Body of pancreas (tissue), 4 donors: ENCODE data around the gene RNF152. TPM values are rescaled to one million over a fixed set of nuclear protein-coding genes. Genes with fewer than 3 reads are reported as not detected.

Source experiments
- ATAC-seq: fragments of 150-250 bp; one replicate; pipeline ENCODE4 v1.9.1; 2016
- DNase-seq, 4 donors: peaks; one replicate each; pipeline ENCODE4 v3.0.0-alpha.2; 2019
- H3K27ac ChIP-seq, 4 donors: fragments of 200-600 bp; sonication (generic); 1 replicate in 3 of 4; 2 replicates in 1 of 4; pipeline versions ENCODE4 v1.5.1 to v1.6.1; 2016 to 2019; ENCODE audit warnings: mild to moderate bottlenecking in 1 of 4, mixed read lengths in 1 of 4, moderate library complexity in 1 of 4
- H3K27me3 ChIP-seq, 2 donors: fragments of 200-600 bp; sonication (generic); one replicate each; pipeline ENCODE4 v1.6.0; 2016; ENCODE audit warnings: mild to moderate bottlenecking in 1 of 2
- H3K36me3 ChIP-seq, 2 donors: fragments of 200-600 bp; sonication (generic); replicated peaks in 1 of 2; 2 replicates each; pipeline ENCODE4 v1.5.1; 2016; ENCODE audit warnings: low read depth in 2 of 2; ENCODE audit not compliant: insufficient read depth in 1 of 2
- H3K4me1 ChIP-seq: fragments of 200-600 bp; sonication (generic); one replicate; pipeline ENCODE4 v1.6.0; 2016
- H3K4me3 ChIP-seq, 2 donors: fragments of 200-600 bp; sonication (generic); 1 replicate in 1 of 2; 2 replicates in 1 of 2; pipeline ENCODE4 v1.5.1; 2016 to 2019
- H3K9me3 ChIP-seq, 3 donors: fragments of 200-600 bp; sonication (generic); 1 replicate in 2 of 3; 2 replicates in 1 of 3; pipeline ENCODE4 v1.5.1; 2016
- CTCF ChIP-seq, 7 experiments: fragments of 450-650 bp in 4 of 7; fragments of 200-600 bp in 3 of 7; sonication (generic) in 3 of 7; IDR thresholded peaks; one replicate each; pipeline ENCODE4 v1.5.1; 2016 to 2019; ENCODE audit warnings: antibody characterized with exemption in 7 of 7
- POLR2A ChIP-seq, 3 donors: fragments of 450-650 bp; IDR thresholded peaks; one replicate each; pipeline ENCODE4 v1.6.1; 2016; ENCODE audit warnings: antibody characterized with exemption in 3 of 3, mild to moderate bottlenecking in 2 of 3
- WGBS, 2 donors: methylation state at CpG; one replicate each; pipeline ENCODE4 v1.1.5; 2017; 5-methylcytosine and 5-hydroxymethylcytosine counted together
- intact Hi-C: fragments of 100-400 bp; cut with DNase I; formaldehyde crosslinking; loops from one replicate; pipeline ENCODE4 v1.15.1; 2023
- total RNA-seq, 2 donors: library from RNA; depleted of rRNA; stranded (reverse); fragments of >200 nt; gene quantifications; one replicate each; pipeline ENCODE4 v1.1.0, GENCODE V29; 2016

Gene RNF152
- total RNA-seq, 2 donors from 2014 or later, result 7.8 to 11.5 TPM

- no peak for ATAC-seq
- 50 to 60% methylated on average over 5 of the region's 5 CpGs for WGBS, 2 donors
- intact Hi-C loops, result no loop called here
Observed at GRCh38 chr18:61888622-61889021, 4.2 kb downstream of the RNF152 start.

GRCh38 chr18:61887838-61888237, 5.0 kb downstream of the RNF152 start:
- intact Hi-C loops, result no loop called here
- no peak overlapping the region for H3K27ac ChIP-seq
- H3K36me3 ChIP-seq, result no peaks in the 10 kb centered on the region
- H3K4me1 ChIP-seq, result peaks cover 4% of the 10 kb centered on the region
- no peaks in the 10 kb centered on the region for H3K27me3 ChIP-seq
- no peak overlapping the region for H3K4me3 ChIP-seq
- no peak for TF ChIP-seq CTCF (IDR thresholded peaks at IDR 0.05)
- no peak for TF ChIP-seq POLR2A (IDR thresholded peaks at IDR 0.05)
- 81 to 82% methylated on average over 6 of the region's 6 CpGs for WGBS, 2 donors
- no peaks in the 10 kb centered on the region for H3K9me3 ChIP-seq
- ATAC-seq (no peak), DNase-seq (no peak)

More at GRCh38 chr18:61888622-61889021, 4.2 kb downstream of the RNF152 start:
- Histone ChIP-seq H3K27ac (no peak overlapping the region), H3K4me1 (peaks cover 11% of the 10 kb centered on the region), H3K4me3 (no peak overlapping the region), H3K36me3 (no peaks in the 10 kb centered on the region), H3K27me3 (no peaks in the 10 kb centered on the region), H3K9me3 (no peaks in the 10 kb centered on the region)
- TF ChIP-seq CTCF (IDR thresholded peaks at IDR 0.05), result no peak
- no peak for TF ChIP-seq POLR2A (IDR thresholded peaks at IDR 0.05)
- DNase-seq, result no peak

- no peak for ATAC-seq
Observed at GRCh38 chr18:61883547-61883946, 9.3 kb downstream of the RNF152 start.

GRCh38 chr18:61882296-61883004, 10.4 kb downstream of the RNF152 start:
- Histone ChIP-seq H3K27ac (no peak overlapping the region), H3K4me1 (no peaks in the 10 kb centered on the region), H3K9me3 (no peaks in the 10 kb centered on the region), H3K27me3 (no peaks in the 10 kb centered on the region), H3K36me3 (no peaks in the 10 kb centered on the region), H3K4me3 (no peak overlapping the region)
- intact Hi-C loops, result no loop called here
- TF ChIP-seq CTCF (IDR thresholded peaks at IDR 0.05) (no peak), POLR2A (IDR thresholded peaks at IDR 0.05) (no peak)
- 77 to 82% methylated on average over 4 of the region's 4 CpGs for WGBS, 2 donors
- ATAC-seq, result no peak
- DNase-seq, result no peak

More at GRCh38 chr18:61883547-61883946, 9.3 kb downstream of the RNF152 start:
- intact Hi-C loops, result no loop called here
- DNase-seq, result no peak
- no peaks in the 10 kb centered on the region for H3K36me3 ChIP-seq
- no peaks in the 10 kb centered on the region for H3K4me1 ChIP-seq
- H3K4me3 ChIP-seq, result no peak overlapping the region
- TF ChIP-seq CTCF (IDR thresholded peaks at IDR 0.05) (no peak), POLR2A (IDR thresholded peaks at IDR 0.05) (no peak)
- H3K9me3 ChIP-seq, result no peaks in the 10 kb centered on the region
- WGBS, 2 donors, result 79 to 90% methylated on average over 2 of the region's 2 CpGs
- H3K27ac ChIP-seq, result no peak overlapping the region
- H3K27me3 ChIP-seq, result no peaks in the 10 kb centered on the region

- 74 to 84% methylated on average over 4 of the region's 4 CpGs for WGBS, 2 donors
- intact Hi-C loops, result no loop called here
- Histone ChIP-seq H3K27ac (no peak overlapping the region), H3K4me1 (no peaks in the 10 kb centered on the region), H3K36me3 (no peaks in the 10 kb centered on the region), H3K4me3 (no peak overlapping the region), H3K27me3 (no peaks in the 10 kb centered on the region), H3K9me3 (no peaks in the 10 kb centered on the region)
- TF ChIP-seq POLR2A (IDR thresholded peaks at IDR 0.05), result no peak
- TF ChIP-seq CTCF (IDR thresholded peaks at IDR 0.05), result no peak
- ATAC-seq, result no peak
- no peak for DNase-seq
Observed at GRCh38 chr18:61876899-61877298, 15.9 kb downstream of the RNF152 start.
